ENCODE measurements around the gene SLC22A8.
"Not testable (repeated sequence)": the region's sequence is repeated elsewhere in the genome, so short reads cannot be mapped to it uniquely, and the experiment has no call there.

Gene SLC22A8, protein sequence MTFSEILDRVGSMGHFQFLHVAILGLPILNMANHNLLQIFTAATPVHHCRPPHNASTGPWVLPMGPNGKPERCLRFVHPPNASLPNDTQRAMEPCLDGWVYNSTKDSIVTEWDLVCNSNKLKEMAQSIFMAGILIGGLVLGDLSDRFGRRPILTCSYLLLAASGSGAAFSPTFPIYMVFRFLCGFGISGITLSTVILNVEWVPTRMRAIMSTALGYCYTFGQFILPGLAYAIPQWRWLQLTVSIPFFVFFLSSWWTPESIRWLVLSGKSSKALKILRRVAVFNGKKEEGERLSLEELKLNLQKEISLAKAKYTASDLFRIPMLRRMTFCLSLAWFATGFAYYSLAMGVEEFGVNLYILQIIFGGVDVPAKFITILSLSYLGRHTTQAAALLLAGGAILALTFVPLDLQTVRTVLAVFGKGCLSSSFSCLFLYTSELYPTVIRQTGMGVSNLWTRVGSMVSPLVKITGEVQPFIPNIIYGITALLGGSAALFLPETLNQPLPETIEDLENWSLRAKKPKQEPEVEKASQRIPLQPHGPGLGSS

DNA sequence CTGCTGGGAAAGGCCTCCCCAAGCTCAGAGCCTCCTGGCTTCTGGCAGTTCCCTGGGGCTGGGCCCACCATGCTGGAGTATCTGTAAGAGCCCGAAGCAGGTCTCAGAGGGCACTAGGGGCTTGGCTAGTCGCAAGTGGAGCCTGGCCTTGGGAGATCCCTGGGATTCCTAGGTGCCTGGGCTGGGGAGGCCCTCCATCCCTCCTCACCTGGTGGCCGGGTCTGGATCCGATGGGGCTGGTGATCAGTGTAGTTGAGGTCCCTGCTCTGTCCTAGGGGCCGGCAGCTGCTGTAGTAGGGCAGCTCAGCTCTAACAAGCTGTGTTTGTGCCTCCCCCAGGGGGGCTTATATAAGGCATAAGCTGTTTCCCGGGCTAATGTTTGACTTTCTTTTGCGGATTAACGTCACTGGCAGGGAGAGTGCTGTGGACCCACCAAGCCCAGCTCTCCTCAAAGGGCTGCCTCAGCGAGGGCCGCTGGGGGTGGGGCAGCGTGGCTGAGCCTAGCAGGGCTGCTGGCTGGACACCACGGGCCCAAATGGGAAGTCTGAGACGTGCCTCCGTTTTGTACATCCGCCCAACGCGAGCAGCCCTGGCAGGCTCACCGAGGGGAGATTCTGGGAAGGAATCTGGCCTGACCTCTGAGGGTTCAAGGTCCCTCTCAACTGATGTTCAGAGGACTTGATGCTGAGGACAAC lies at the start of gene SLC22A8:
Gene SLC22A8 (minus strand): TSS at position 321 of the 695 bp plus-strand sequence. CDS start 883 bp downstream, outside the sequence.
- FAIRE-seq (no peak), DNase-seq (ENCODE audit: insufficient read length, low spot score) (no peak)

DNA sequence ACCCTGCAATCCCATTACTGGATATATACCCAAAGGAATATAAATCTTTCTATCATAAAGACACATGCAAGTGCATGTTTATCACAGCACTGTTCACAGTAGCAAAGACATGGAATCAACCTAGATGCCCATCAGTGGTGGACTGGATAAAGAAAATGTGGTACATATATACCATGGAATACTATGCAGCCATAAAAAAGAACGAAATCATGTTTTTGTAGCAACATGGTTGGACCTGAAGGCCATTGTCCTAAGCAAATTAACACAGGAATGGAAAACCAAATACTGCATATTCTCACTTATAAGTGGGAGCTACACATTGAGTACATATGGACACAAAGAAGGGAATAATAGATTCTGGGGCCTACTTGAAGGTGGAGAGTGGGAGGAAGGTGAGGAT lies 30.6 kb upstream of the SLC22A8 start:
- not testable (repeated sequence) for FAIRE-seq; DNase-seq (ENCODE audit: insufficient read length, low spot score)

DNA sequence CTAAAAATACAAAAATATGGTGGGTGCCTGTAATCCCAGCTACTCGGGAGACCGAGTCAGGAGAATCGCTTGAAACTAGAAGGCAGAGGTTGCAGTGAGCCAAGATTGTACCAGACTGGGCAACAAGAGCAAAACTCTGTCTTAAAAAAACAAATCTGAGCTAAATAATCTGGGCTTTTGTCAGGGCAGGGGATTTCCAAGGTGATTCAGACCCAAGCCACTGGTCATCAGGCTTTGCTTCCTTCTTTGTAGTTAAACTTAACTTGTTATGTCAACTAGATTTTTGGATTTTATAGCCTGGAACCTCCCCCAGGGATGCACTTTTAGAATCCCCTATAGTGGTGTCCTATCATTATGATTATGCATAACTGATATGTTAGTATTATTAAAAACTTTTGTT lies 27.0 kb upstream of the SLC22A8 start:
- FAIRE-seq = no peak
- DNase-seq (ENCODE audit: insufficient read length, low spot score) = no peak

DNA sequence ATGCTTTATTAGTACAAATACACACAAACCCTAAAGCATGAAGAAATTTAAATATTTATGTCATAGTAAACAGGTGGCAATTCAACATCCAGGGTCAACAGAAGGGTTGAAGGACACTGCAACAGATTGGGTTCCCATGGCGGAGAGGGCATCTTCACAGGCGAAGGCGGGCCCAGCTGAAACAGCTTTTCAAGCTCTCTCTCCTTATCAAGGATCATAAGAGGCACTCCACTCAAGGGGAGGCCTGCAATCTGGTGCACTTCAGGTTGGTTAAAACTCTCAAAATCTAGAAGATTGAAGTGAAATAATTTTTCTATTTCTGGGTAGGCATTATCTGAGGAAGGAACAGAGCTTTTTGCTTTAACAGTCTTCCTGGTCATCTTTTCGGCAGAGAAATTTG lies 16.8 kb upstream of the SLC22A8 start:
- FAIRE-seq (no peak), DNase-seq (ENCODE audit: insufficient read length, low spot score) (no peak)

DNA sequence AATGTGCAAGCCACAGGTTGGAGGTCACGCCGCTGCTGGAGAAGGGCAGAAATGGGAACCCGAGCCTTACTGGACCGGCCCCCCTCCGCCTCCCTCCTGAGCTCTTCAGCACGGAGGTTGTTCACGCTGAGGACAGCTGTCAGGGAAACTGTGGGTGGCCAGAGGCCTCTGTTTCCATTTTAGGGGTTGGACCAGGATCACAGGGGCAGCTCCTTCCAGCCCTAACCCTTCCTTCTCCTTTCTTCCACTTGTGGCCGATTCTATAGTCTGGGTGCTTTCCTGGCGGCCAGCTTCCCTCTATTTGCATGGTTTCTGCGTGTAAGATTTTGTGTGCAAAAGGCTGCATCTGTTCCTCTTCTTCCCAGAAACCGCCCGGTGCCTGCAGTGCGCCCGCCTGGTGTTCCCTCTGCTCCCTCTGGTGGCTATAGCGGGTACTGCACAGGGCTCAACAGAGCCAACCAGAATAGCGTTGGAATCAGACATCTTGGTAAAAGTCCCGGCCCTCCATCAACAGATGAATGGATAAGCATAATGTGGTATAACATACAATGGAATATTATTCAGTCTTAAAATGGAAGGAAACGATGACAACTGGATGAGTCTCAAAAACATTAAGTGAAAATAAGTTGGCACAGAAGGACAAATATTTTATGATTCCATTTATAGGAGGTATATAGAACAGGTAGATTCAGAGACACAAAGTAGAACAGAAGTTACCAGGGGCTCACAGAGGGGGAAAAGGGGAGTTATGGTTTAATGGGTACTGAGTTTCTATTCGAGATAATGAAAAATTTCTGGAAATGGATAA lies 8.4 kb upstream of the SLC22A8 start:
- DNase-seq (ENCODE audit: insufficient read length, low spot score) (peak; percentile 77), FAIRE-seq (peak; percentile 72)

DNA sequence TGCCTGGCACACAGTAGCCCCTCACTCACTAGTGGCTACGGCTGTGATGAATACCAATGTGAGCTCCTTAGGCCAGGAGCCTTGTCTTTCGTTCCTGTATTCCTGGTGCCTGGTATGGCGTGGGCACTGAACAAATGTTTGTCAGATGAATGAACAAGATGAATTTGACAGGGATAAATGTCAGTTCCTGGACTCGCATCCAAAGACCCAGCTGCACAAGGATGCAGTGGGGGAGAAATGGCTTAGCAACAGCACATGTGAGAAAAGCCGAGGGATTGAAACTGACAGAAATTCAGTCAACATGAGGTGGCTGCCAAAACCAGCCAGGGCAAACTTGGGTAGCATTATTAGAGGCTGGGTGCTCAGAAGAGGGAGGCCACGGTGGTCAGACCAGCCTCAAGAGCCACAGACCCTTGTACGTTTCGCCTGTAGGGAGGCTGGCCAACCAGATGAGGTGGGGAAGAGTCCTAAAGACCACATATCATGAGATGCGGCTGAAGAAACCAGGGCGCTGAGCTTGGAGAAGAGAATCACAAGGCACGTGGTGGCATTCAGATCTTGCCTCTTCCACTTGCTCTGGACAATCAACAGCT lies 7.7 kb upstream of the SLC22A8 start:
- DNase-seq (ENCODE audit: insufficient read length, low spot score) (no peak), FAIRE-seq (no peak)

DNA sequence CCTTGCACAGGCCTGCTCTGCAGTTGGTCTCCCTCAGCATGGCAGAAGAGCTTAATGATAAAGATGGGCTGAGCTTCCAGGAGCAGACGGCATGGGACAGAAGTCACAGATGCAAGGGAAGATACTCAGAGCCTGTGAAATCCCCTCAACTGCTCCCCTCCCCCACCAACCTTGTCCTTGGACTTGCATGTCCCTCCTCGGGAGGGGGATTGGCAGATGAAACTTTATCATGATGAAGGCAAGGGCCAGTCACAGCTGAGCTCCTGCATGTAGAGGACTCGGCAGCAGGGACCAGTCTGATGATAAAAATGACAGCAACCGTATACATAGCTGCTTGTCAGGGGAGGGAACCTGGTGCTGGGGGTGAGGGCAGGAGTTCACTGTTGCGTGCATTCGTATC lies 6.8 kb upstream of the SLC22A8 start:
- FAIRE-seq = no peak
- DNase-seq (ENCODE audit: insufficient read length, low spot score) = no peak

DNA sequence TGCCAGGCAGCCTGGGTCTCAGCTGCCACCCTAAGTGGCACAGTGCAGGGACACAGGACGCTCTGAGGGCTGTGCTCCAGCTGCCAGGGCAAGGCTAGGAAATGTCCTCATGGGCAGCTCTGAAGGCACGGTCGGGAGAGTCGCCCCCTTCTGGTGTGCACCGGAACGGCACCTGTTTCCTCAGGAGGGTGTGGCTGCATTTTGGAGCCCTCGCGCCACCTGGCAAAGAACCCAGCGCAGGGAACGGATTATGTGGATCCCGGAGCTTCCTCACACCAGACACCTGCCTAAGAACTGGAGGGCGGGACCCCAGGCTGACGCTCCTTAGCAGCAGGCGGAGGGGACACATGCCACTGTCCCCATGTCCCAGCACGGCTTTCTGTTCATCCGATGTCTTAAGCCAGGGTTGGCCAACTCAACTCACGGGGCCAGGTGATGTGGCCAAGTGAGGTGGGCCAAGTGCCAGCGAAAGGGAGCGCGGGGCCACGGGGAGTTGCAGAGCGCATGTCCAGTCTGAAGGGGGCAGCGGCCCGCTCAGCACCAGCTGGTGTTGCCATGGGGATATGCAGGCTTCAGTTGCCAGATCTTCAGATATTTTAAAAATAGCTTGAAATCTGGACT lies 5.1 kb upstream of the SLC22A8 start:
- no peak for DNase-seq (ENCODE audit: insufficient read length, low spot score)
- no peak for FAIRE-seq

DNA sequence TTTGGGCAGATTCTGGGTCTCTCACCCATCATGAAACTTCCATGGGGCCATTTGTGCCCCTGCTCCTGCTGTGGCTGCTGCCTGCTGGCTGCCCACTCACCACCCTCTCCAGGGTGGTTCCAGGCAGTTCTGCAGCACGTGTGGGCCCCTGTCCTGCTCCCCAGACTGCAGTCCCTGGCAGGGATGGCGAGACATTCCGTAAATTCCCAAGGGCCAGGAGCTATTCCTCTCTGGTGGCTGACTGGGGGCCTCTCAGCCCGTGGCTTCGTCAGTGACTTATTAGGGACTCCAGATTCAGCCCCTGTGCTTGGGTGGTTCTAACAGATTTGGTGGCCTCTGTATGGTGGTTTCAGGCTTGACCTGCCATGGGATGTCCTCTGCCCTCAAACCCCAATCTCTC lies 3.9 kb upstream of the SLC22A8 start:
- DNase-seq (ENCODE audit: insufficient read length, low spot score) (no peak), FAIRE-seq (no peak)

DNA sequence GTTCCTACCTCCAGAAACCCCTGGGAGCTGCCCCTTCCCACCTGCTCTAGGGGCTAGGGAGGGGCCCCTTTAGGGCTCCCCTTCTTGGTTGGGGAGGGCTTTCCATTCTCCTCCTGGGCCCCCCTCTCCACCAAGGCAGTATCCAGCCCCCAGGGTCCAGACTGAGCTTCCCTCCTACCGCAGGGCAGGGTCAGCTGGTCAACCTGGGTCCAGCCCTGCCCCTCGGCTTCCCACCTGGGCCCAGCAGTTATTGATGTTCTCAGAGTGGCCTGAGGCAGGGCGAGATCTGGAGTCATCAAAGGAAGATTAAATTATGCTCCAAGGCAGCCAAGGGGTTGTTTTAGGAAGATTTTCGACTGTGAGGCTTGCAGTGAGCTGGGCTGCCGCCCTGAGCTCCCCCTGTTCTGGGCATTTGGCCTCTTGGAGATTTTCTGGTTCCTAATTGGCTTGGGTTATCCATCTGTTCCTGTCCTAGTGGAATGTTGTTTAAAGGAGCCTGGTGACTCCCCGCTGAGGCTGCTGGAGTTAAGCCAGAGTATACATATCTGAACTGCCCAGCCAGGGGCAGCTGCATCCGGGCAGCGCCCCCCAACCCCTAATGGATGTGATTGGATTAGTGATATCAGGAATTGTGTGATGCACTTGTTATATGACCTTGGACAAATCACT lies 1.8 kb upstream of the SLC22A8 start:
- FAIRE-seq = no peak
- no peak for DNase-seq (ENCODE audit: insufficient read length, low spot score)

DNA sequence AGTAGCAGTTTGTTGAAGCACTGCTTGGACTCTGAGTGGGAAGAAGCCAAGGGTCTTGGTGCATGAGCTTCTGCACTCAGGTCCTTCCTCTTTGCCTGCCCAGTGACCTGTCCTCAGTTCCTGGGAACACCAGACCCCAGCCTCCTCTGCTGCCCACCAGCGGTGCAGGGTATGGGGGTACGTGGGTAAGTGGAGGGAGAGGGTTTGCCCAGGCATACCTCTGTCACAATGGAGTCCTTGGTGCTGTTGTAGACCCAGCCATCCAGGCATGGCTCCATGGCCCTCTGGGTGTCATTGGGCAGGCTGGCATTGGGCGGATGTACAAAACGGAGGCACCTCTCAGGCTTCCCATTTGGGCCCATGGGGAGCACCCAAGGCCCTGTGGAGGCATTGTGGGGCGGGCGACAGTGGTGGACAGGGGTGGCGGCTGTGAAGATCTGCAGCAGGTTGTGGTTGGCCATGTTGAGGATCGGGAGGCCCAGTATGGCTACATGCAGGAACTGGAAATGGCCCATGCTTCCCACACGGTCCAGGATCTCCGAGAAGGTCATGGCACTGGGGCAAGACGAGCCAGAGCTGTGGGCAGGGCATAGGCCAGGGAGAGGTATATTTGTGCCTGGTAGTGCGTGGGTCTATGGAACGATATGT lies 1.1 kb downstream of the SLC22A8 start:
- FAIRE-seq (no peak), DNase-seq (ENCODE audit: insufficient read length, low spot score) (no peak)

DNA sequence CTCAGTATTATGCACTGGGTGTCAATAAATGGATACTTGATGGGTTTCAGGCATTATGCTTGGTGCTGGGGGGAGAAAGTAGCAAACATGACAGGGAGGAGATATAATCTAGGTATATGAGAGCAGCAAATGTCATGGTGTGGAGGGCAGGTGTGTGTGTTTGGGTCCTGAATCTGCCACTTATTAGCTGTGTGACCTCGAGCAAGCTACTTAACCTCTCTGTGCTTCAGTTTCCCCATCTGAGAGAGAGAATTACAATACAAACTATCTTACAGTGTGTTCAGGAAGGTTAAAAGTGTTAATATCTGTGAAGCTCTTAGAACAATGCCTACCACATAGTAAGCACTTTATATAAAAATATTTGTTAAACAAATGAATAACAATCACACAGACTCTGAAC lies 2.8 kb downstream of the SLC22A8 start:
- FAIRE-seq = no peak
- no peak for DNase-seq (ENCODE audit: insufficient read length, low spot score)

DNA sequence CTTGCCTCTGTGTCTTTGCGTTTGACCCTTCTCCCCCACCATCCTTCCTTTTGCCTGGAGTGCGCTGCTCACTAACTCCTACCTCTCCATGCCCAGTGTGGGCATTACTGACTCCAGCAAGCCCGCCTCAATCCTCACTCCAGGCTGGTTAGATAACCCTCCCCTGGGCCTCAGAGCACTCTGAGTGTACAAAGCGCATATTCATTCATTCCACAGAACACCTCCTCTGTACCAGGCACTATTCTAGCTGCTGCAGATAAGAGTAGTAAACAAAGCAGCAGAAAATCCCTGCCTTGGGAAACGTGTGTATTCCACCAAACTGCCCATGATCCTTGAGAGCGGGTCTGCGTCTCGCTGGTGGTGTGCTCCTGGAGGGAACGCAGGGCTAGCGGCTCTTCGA lies 3.2 kb downstream of the SLC22A8 start:
- no peak for DNase-seq (ENCODE audit: insufficient read length, low spot score)
- no peak for FAIRE-seq

DNA sequence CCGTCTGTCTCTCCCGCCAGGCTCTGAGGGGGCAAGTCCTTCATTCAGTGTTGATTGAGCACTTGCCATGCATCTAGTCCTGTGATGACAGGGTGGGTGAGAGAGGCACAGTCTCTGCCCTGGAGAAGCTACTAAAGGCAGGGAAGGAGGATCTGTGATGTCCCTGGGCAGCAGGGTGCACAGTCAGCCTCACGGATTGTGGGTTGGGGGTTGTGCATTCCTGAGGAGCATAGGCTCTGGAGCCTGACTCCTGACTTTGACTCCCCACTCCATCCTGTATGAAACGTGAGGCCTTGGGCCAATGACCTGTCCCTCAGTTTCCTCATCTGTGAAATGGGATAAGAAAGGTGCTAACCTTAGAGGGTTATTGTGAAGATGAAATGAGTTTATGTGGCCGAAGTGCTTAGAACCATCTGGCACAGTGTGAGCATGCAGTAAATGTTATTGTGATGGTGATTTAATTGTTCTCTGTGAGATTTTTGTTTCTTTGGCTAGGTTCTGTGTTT lies 4.7 kb downstream of the SLC22A8 start:
- no peak for FAIRE-seq

DNA sequence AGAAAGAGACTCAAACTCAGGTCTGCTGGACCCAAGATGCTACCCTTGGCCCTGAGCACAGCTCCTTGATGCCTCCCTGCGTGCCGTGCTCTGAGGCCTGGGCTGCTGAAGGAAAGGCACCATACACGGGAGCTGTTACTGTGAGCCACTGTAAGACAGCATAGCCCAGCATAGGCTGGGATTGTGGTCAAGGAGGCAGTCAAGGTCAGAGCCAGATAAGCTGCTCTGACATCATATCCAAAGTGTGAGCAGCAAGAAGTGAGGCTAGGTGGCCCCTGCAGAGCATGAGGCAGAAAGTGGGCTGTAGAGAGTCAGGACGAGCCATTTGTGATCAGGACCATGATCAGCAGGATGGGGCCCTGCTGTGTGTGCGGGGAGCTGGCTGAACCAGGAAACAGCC lies 7.7 kb downstream of the SLC22A8 start:
- no peak for DNase-seq (ENCODE audit: insufficient read length, low spot score)
- FAIRE-seq = no peak

More for the DNA sequence above, 4.7 kb downstream of the SLC22A8 start:
- no peak for DNase-seq (ENCODE audit: insufficient read length, low spot score)

DNA sequence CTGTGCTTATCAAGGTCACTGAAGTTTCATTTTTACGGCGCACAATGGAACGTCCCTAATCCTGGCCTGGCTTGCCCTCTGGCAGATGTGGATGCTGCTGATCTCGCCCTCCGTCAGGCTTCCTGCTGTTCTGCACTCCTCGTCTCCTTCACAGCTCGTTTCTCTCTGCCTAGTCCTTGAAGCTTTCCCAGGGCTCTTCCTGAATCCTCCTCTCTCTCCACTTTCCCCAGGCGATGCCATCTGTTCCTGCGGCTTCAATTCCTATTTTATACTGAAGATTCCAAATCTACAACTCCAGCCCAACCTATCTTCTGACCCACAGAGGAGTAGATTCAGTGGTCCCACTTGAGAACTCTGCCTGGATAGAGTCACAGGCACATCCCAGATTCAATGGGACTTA lies 14.2 kb downstream of the SLC22A8 start:
- DNase-seq (ENCODE audit: insufficient read length, low spot score) (no peak), FAIRE-seq (no peak)

DNA sequence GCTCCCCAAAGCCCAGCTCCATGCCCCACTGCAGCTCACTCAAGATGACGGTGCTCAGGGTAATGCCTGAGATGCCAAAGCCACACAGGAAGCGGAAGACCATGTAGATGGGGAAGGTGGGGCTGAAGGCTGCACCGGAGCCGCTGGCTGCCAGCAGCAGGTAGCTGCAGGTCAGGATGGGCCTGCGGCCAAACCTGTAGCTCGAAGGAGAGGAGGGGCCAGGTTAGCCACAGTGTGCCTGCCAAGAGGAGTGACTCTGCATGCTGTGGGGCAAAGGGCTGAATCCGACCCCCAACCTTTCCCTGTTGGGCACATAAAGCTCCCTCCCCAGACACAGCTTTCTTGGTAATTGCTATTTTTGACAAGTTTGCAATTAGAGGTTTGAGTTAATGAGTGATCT lies 16.0 kb downstream of the SLC22A8 start:
- DNase-seq (ENCODE audit: insufficient read length, low spot score) (no peak), FAIRE-seq (no peak)

DNA sequence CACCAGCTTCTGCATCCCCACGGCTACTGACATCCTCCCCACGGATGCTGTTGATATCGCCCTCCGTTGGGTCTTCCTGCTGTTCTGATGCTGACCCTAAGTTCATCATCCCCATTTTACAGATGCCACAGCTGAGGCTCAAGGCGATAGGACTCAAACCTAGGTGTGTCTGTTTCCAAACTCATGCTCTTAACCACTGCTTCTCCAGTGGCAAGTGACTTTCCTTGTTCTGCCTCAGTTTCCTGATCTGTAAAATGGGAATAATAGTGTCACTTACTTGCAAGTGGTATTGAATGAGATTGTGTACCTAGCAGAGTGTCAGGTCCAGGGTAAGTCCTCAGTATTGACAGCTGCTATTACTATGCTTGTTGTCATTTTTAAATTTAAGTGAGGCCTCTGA lies 16.5 kb downstream of the SLC22A8 start:
- FAIRE-seq (no peak), DNase-seq (ENCODE audit: insufficient read length, low spot score) (no peak)

DNA sequence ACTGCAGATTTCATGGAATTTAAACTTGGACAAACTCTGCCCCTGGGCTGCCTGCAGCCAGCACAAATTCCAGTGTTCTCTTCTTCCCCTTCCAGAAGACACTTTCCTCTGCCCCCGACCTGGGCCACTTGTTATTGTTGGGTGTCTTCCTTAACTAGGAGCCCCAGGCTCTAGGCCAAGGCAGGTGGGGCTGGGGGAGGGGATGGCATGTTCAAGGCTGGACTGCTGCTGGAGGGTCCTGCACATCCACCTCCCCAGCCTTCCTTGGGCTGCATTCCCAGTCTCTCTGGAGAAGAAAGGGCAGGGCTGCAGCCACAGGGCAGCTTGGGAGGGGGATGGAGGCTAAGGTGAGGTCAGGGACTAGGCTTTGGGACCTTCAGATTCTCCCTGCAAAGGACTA lies 19.4 kb downstream of the SLC22A8 start:
- no peak for FAIRE-seq
- DNase-seq (ENCODE audit: insufficient read length, low spot score) = no peak

Measured in HTR-8/SVneo (cell line).